Cardiac fibroblast (primary cell): ENCODE measurements around the gene STH.

Source experiments
- DNase-seq, 2 donors: peaks; one replicate each; pipeline versions ENCODE4 v3.0.0 to v3.0.0-alpha.2; 2010; ENCODE audit warnings: low read depth in 2 of 2
- H3K4me3 ChIP-seq, 2 donors: replicated peaks in 1 of 2; 1 replicate in 1 of 2; 2 replicates in 1 of 2; pipeline ENCODE4 v1.5.1; 2011; ENCODE audit warnings: low read depth in 2 of 2, low read length in 2 of 2, mild to moderate bottlenecking in 2 of 2, moderate library complexity in 1 of 2
- CTCF ChIP-seq: IDR thresholded peaks from one replicate; pipeline ENCODE4 v1.5.1; 2011; ENCODE audit warnings: low read depth, mild to moderate bottlenecking, low read length, inconsistent platforms

The STH gene

GRCh38 chr17:45966606-45967280, 32.3 kb upstream of the STH start:
- no peak overlapping the region for H3K4me3 ChIP-seq
- TF ChIP-seq CTCF, result no peak
- DNase-seq, result no peak

GRCh38 chr17:45967378-45967777, 31.7 kb upstream of the STH start:
- no peak for DNase-seq
- no peak for TF ChIP-seq CTCF
- no peak overlapping the region for H3K4me3 ChIP-seq

- no peak for TF ChIP-seq CTCF
- DNase-seq, result no peak
- no peak overlapping the region for H3K4me3 ChIP-seq
These were observed 30.3 kb upstream of the STH start for GRCh38 chr17:45968732-45969131.

- DNase-seq, result no peak
- TF ChIP-seq CTCF, result no peak
- H3K4me3 ChIP-seq, result no peak overlapping the region
These were observed 29.3 kb upstream of the STH start for GRCh38 chr17:45969726-45970125.

- no peak for DNase-seq
- no peak overlapping the region for H3K4me3 ChIP-seq
- TF ChIP-seq CTCF, result no peak
These were observed 28.4 kb upstream of the STH start for GRCh38 chr17:45970659-45971058.

- DNase-seq, result no peak
- no peak overlapping the region for H3K4me3 ChIP-seq
- TF ChIP-seq CTCF, result no peak
These were observed 27.3 kb upstream of the STH start for GRCh38 chr17:45971698-45972141.

- no peak for DNase-seq
- TF ChIP-seq CTCF, result no peak
- no peak overlapping the region for H3K4me3 ChIP-seq
These were observed 26.5 kb upstream of the STH start for GRCh38 chr17:45972531-45972930.
